OCI-LY3 (cell line): Measurements from ENCODE around the gene KLHL35.

ENCODE experiments used
- H2AFZ ChIP-seq: fragments of 200-600, 300-600 bp; shearing (Covaris generic); 2 replicates; pipeline ENCODE4 v1.6.0; 2014; ENCODE audit warnings: antibody characterized with exemption, low read depth, low read length
- H3K27ac ChIP-seq: fragments of 200-600, 300-600 bp; sonication (generic); 2 replicates; pipeline ENCODE4 v1.5.1; 2014; ENCODE audit warnings: mild to moderate bottlenecking, low read length, moderate library complexity, mixed read lengths
- H3K27me3 ChIP-seq: fragments of 200-600, 300-600 bp; sonication (generic); 2 replicates; pipeline ENCODE4 v1.6.1; 2014; ENCODE audit warnings: low read depth, low read length, mixed read lengths
- H3K36me3 ChIP-seq: fragments of 200-600, 300-600 bp; sonication (generic); replicated peaks from 2 replicates; pipeline ENCODE3; 2014; ENCODE audit warnings: low read depth, low read length, mixed read lengths
- H3K4me1 ChIP-seq: fragments of 300-600, 200-600 bp; sonication (generic); 2 replicates; pipeline ENCODE4 v1.6.1; 2014; ENCODE audit warnings: low read length, mixed read lengths
- H3K4me2 ChIP-seq: fragments of 200-600, 300-600 bp; sonication (generic); 2 replicates; pipeline ENCODE4 v1.6.1; 2014; ENCODE audit warnings: low read length, mixed read lengths
- H3K4me3 ChIP-seq: fragments of 300-600, 200-600 bp; sonication (generic); 2 replicates; pipeline ENCODE4 v1.5.1; 2014; ENCODE audit warnings: antibody characterized with exemption, mild to moderate bottlenecking, low read length, moderate library complexity
- H3K79me2 ChIP-seq: fragments of 300-600, 200-600 bp; shearing (Covaris generic); 2 replicates; pipeline ENCODE4 v1.6.1; 2014; ENCODE audit warnings: mild to moderate bottlenecking, low read length, mixed read lengths
- H3K9ac ChIP-seq: fragments of 300-600, 200-600 bp; shearing (Covaris generic); 2 replicates; pipeline ENCODE4 v1.6.0; 2014; ENCODE audit warnings: mild to moderate bottlenecking, low read length, moderate library complexity
- H3K9me3 ChIP-seq: fragments of 200-600, 300-600 bp; shearing (Covaris generic); 2 replicates; pipeline ENCODE4 v1.6.1; 2014; ENCODE audit warnings: low read length, mixed read lengths; ENCODE audit not compliant: insufficient read depth
- H4K20me1 ChIP-seq: fragments of 200-600, 300-600 bp; sonication (generic); 2 replicates; pipeline ENCODE4 v1.6.1; 2016; ENCODE audit warnings: low read length, mixed read lengths; ENCODE audit not compliant: insufficient read depth
- CTCF ChIP-seq: fragments of 200-600, 300-600 bp; sonication (generic); IDR thresholded peaks from 2 replicates; pipeline ENCODE4 v1.5.1; 2014; ENCODE audit warnings: antibody characterized with exemption, low read length, low read depth
- EZH2phosphoT487 ChIP-seq: fragments of 200-600 bp; shearing (Covaris generic); IDR thresholded peaks from 2 replicates; pipeline ENCODE4 v1.6.1; 2018; ENCODE audit warnings: antibody characterized with exemption, mixed run types, low read depth

KLHL35 gene

GRCh38 chr11:75470476-75471080 lies 37.6 kb upstream of the KLHL35 start:
- no peak overlapping the region for H3K9ac ChIP-seq
- H3K27me3 ChIP-seq = 0 out of 2 replicates have a peak, but pooled peaks cover 4% of the 10 kb centered on the region
- H3K4me2 ChIP-seq = no peak overlapping the region
- H2AFZ ChIP-seq = no peak overlapping the region
- H4K20me1 ChIP-seq = no peaks in the 10 kb centered on the region
- H3K9me3 ChIP-seq = no peaks in the 10 kb centered on the region
- no peak for TF ChIP-seq EZH2phosphoT487
- TF ChIP-seq CTCF = no peak
- H3K27ac ChIP-seq = no peak overlapping the region
- no peak overlapping the region for H3K4me3 ChIP-seq
- no peaks in the 10 kb centered on the region for H3K79me2 ChIP-seq
- no peaks in the 10 kb centered on the region for H3K36me3 ChIP-seq
- H3K4me1 ChIP-seq = peaks cover 16% of the 10 kb centered on the region; the same call in 1 of the 2 replicates

GRCh38 chr11:75469785-75470405 lies 36.9 kb upstream of the KLHL35 start:
- Histone ChIP-seq H3K9ac (no peak overlapping the region), H3K27me3 (0 out of 2 replicates have a peak, but pooled peaks cover 4% of the 10 kb centered on the region), H3K27ac (no peak overlapping the region), H3K36me3 (no peaks in the 10 kb centered on the region), H3K4me3 (no peak overlapping the region), H2AFZ (no peak overlapping the region), H4K20me1 (no peaks in the 10 kb centered on the region), H3K4me1 (peaks cover 11% of the 10 kb centered on the region; the same call in 1 of the 2 replicates), H3K9me3 (no peaks in the 10 kb centered on the region), H3K79me2 (no peaks in the 10 kb centered on the region), H3K4me2 (no peak overlapping the region)
- no peak for TF ChIP-seq CTCF

GRCh38 chr11:75468534-75469340 lies 35.7 kb upstream of the KLHL35 start:
- Histone ChIP-seq H3K27ac (no peak overlapping the region), H3K4me3 (no peak overlapping the region), H4K20me1 (no peaks in the 10 kb centered on the region), H3K36me3 (no peaks in the 10 kb centered on the region), H3K27me3 (0 out of 2 replicates have a peak, but pooled peaks cover 4% of the 10 kb centered on the region), H3K9ac (no peak overlapping the region), H3K4me2 (no peak overlapping the region), H3K9me3 (no peaks in the 10 kb centered on the region), H3K79me2 (no peaks in the 10 kb centered on the region), H2AFZ (no peak overlapping the region), H3K4me1 (peaks cover under 1% of the 10 kb centered on the region; the same call in 1 of the 2 replicates)
- TF ChIP-seq EZH2phosphoT487 (no peak), CTCF (no peak)

- Histone ChIP-seq H2AFZ (no peak overlapping the region), H4K20me1 (no peaks in the 10 kb centered on the region), H3K27me3 (0 out of 2 replicates have a peak, but pooled peaks cover 4% of the 10 kb centered on the region), H3K36me3 (no peaks in the 10 kb centered on the region), H3K27ac (no peak overlapping the region), H3K4me2 (no peak overlapping the region), H3K4me3 (no peak overlapping the region), H3K9me3 (no peaks in the 10 kb centered on the region), H3K79me2 (no peaks in the 10 kb centered on the region), H3K4me1 (no peaks in the 10 kb centered on the region), H3K9ac (no peak overlapping the region)
- TF ChIP-seq CTCF (no peak), EZH2phosphoT487 (no peak)
Measured at GRCh38 chr11:75467881-75468280, 34.9 kb upstream of the KLHL35 start.
